Psoas muscle (tissue), 8 donors: Measurements from ENCODE around the gene BCAS3. TPM values are rescaled to one million over a fixed set of nuclear protein-coding genes. Genes with fewer than 3 reads are reported as not detected.

Source experiments
- ATAC-seq, 4 donors: fragments of 200-7000 bp; cut with Tn5 transposase; one replicate each; pipeline ENCODE4 v1.9.1; 2020; ENCODE audit warnings: moderate library complexity in 3 of 4, mild to moderate bottlenecking in 2 of 4
- DNase-seq, 2 donors: peaks; one replicate each; pipeline ENCODE4 v3.0.0-alpha.2; 2020
- H3K27ac ChIP-seq: fragments of 200-600 bp; one replicate; pipeline ENCODE4 v1.8.0; 2022
- H3K27me3 ChIP-seq, 3 donors: fragments of 200-600 bp in 1 of 3; one replicate each; pipeline versions ENCODE4 v1.6.1 to v1.8.0; 2013 to 2022; ENCODE audit warnings: low read length in 2 of 3, mild to moderate bottlenecking in 2 of 3, moderate library complexity in 1 of 3; ENCODE audit not compliant: insufficient read depth in 3 of 3
- H3K36me3 ChIP-seq, 2 donors: fragments of 200-600 bp in 1 of 2; one replicate each; pipeline versions ENCODE4 v1.6.1 to v1.8.0; 2013 to 2022; ENCODE audit warnings: low read depth in 1 of 2, mild to moderate bottlenecking in 1 of 2, moderate library complexity in 1 of 2; ENCODE audit not compliant: insufficient read depth in 1 of 2
- H3K4me1 ChIP-seq: fragments of 200-600 bp; one replicate; pipeline ENCODE4 v1.8.0; 2022
- H3K4me3 ChIP-seq: fragments of 200-600 bp; one replicate; pipeline ENCODE4 v1.8.0; 2022; ENCODE audit warnings: mild to moderate bottlenecking
- H3K9me3 ChIP-seq: fragments of 200-600 bp; one replicate; pipeline ENCODE4 v1.8.0; 2022
- CTCF ChIP-seq: fragments of 200-600 bp; IDR thresholded peaks from one replicate; pipeline ENCODE4 v1.8.0; 2022; ENCODE audit warnings: antibody characterized with exemption
- WGBS, 3 donors: extraction: QIAGEN DNeasy Blood & Tissue Kit; methylation state at CpG; one replicate each; pipeline versions ENCODE4 v1.1.6 to v1.1.7; 2013; 5-methylcytosine and 5-hydroxymethylcytosine counted together
- intact Hi-C, 2 donors: fragments of 100-400 bp; cut with DNase I; formaldehyde crosslinking; loops; one replicate each; pipeline versions ENCODE4 v1.11.0 to v1.14.2; 2022
- polyA plus RNA-seq, 3 donors: library from polyadenylated mRNA; stranded (reverse); fragments of 200-250 nt; gene quantifications; one replicate each; pipeline ENCODE4 v1.2.3, GENCODE V29; 2013
- total RNA-seq, 4 donors: library from RNA; stranded (reverse); fragmentation: NEBNext Ultra II Directional in 2 of 4; extraction: Animal tissue kit (Norgen Biotek cat#: 25700) in 2 of 4; gene quantifications; one replicate each; pipeline versions ENCODE4 v1.2.1 to v1.2.4, GENCODE V29; 2021 to 2023
- donor health status: healthy with polysubstance abuse.
- donor health status: DM: no; HTN: no; CAD: no; lungs with moderate emphysema.
- donor health status: Bipolar disorder and iron deficiency.
- donor health status: healthy.
- donor health status: DM: yes; HTN: yes; CAD: no.
- donor health status: DM: no; HTN: no; CAD: no.
- donor health status: DM: no; HTN: no; CAD: no.
- donor health status: DM: yes; HTN: yes; CAD: no.

Gene BCAS3
- total and polyA plus RNA-seq, 7 donors: 2.4 to 28.8 (median 15.0) TPM

- intact Hi-C loops: loop anchor here in 1 of 2 donors (10.0 kb wide), 2 partner anchors 392 to 682 kb away; no protein-coding TSS in a partner anchor
- ATAC-seq (peak in 1 of 4 donors; percentile 13), DNase-seq (peak in 1 of 2 donors; percentile 55)
- Histone ChIP-seq H3K36me3 (no peaks in the 10 kb centered on the region), H3K4me3 (peak overlapping the region; percentile 77), H3K4me1 (peaks cover 17% of the 10 kb centered on the region), H3K27ac (peak overlapping the region; percentile 49), H3K27me3 (peaks cover 2 to 59% (median 37%) of the 10 kb centered on the region in 3 donors), H3K9me3 (no peaks in the 10 kb centered on the region)
- 2 to 3% (median 2%) methylated on average over 42 to 46 of the region's 46 CpGs for WGBS, 3 donors
- no peak for TF ChIP-seq CTCF
These were observed 719.0 kb downstream of the BCAS3 start for GRCh38 chr17:61396586-61397085.

GRCh38 chr17:61397086-61397842, 719.6 kb downstream of the BCAS3 start:
- 2% methylated on average over 39 to 67 of the region's 67 CpGs for WGBS, 3 donors
- Histone ChIP-seq H3K4me3 (peak overlapping the region; percentile 77), H3K9me3 (no peaks in the 10 kb centered on the region), H3K27ac (peak overlapping the region; percentile 49), H3K36me3 (no peaks in the 10 kb centered on the region), H3K4me1 (peaks cover 17% of the 10 kb centered on the region), H3K27me3 (peaks cover 2 to 65% (median 38%) of the 10 kb centered on the region in 3 donors)
- no peak for TF ChIP-seq CTCF
- intact Hi-C loops: loop anchor here in 1 of 2 donors (10.0 kb wide), 2 partner anchors 392 to 682 kb away; no protein-coding TSS in a partner anchor
- DNase-seq (peak in 1 of 2 donors; percentile 56), ATAC-seq (peak; percentile 7 to 18 (median 10))

- Histone ChIP-seq H3K9me3 (no peaks in the 10 kb centered on the region), H3K36me3 (no peaks in the 10 kb centered on the region), H3K4me3 (peak overlapping the region; percentile 77), H3K27me3 (peaks cover 2 to 79% (median 47%) of the 10 kb centered on the region in 3 donors), H3K27ac (peak overlapping the region; percentile 61), H3K4me1 (peaks cover 17% of the 10 kb centered on the region)
- intact Hi-C loops: loop anchor here in 1 of 2 donors (10.0 kb wide), 2 partner anchors 394 to 684 kb away; no protein-coding TSS in a partner anchor
- 4% methylated on average over 31 to 34 of the region's 34 CpGs for WGBS, 3 donors
- DNase-seq (no peak), ATAC-seq (no peak)
- no peak for TF ChIP-seq CTCF
These were observed 721.1 kb downstream of the BCAS3 start for GRCh38 chr17:61398721-61399130.

GRCh38 chr17:61399131-61400065, 721.7 kb downstream of the BCAS3 start, which contains the start of gene TBX2:
TBX2 (plus strand) TSS chr17:61399843; CDS start chr17:61400177, 334 bp downstream.
- intact Hi-C loops: loop anchor here (5.0 to 10.0 kb wide), 3 partner anchors 395 to 685 kb away; no protein-coding TSS in a partner anchor
- Histone ChIP-seq H3K27me3 (peaks cover 2 to 86% (median 54%) of the 10 kb centered on the region in 3 donors), H3K27ac (peak within 1 kb of the TSS; percentile 61), H3K36me3 (no peaks in the 10 kb centered on the region), H3K9me3 (no peaks in the 10 kb centered on the region), H3K4me3 (peak within 1 kb of the TSS; percentile 77), H3K4me1 (peaks cover 24% of the 10 kb centered on the region)
- no peak for TF ChIP-seq CTCF
- DNase-seq (peak; percentile 64 to 71), ATAC-seq (peak in 3 of 4 donors; percentile 15 to 33 (median 24))
- 1% methylated on average over 53 to 98 of the region's 98 CpGs for WGBS, 3 donors
